ENCODE results near the gene ACTG2.
"Not testable (repeated sequence)": the region's sequence is repeated elsewhere in the genome, so short reads cannot be mapped to it uniquely, and the experiment has no call there.

ACTG2 gene

GRCh38 chr2:73892631-73893329, at the start of gene ACTG2:
Gene ACTG2, plus strand, starts transcription at chr2:73893008. Its CDS starts 8,304 bp downstream, at chr2:73901312.
- DNase-seq: peak; percentile 35

- no peak for DNase-seq
Measured at GRCh38 chr2:73844087-73844486, 48.7 kb upstream of the ACTG2 start.

- no peak for DNase-seq
Measured at GRCh38 chr2:73850009-73850408, 42.8 kb upstream of the ACTG2 start.

GRCh38 chr2:73851274-73851673, 41.5 kb upstream of the ACTG2 start:
- no peak for DNase-seq

GRCh38 chr2:73852020-73852419, 40.8 kb upstream of the ACTG2 start:
- DNase-seq: peak; percentile 88

GRCh38 chr2:73855526-73855925, 37.3 kb upstream of the ACTG2 start:
- DNase-seq: no peak

GRCh38 chr2:73856214-73856613, 36.6 kb upstream of the ACTG2 start:
- peak; percentile 82 for DNase-seq

- DNase-seq: peak; percentile 87
Measured at GRCh38 chr2:73859721-73860586, 32.9 kb upstream of the ACTG2 start.

GRCh38 chr2:73862987-73863386, 29.8 kb upstream of the ACTG2 start:
- DNase-seq: no peak

- no peak for DNase-seq
Measured at GRCh38 chr2:73868204-73868978, 24.4 kb upstream of the ACTG2 start.

GRCh38 chr2:73870084-73870483, 22.7 kb upstream of the ACTG2 start:
- DNase-seq: peak; percentile 81

- no peak for DNase-seq
Measured at GRCh38 chr2:73877071-73877802, 15.6 kb upstream of the ACTG2 start.

GRCh38 chr2:73877984-73878383, 14.8 kb upstream of the ACTG2 start:
- DNase-seq: not testable (repeated sequence)

GRCh38 chr2:73885406-73885805, 7.4 kb upstream of the ACTG2 start:
- DNase-seq: no peak

- no peak for DNase-seq
Measured at GRCh38 chr2:73886357-73886756, 6.5 kb upstream of the ACTG2 start.

- DNase-seq: not testable (repeated sequence)
Measured at GRCh38 chr2:73887596-73888353, 5.0 kb upstream of the ACTG2 start.

GRCh38 chr2:73888388-73888787, 4.4 kb upstream of the ACTG2 start:
- no peak for DNase-seq

- DNase-seq: no peak
Measured at GRCh38 chr2:73889206-73889605, 3.6 kb upstream of the ACTG2 start.

- DNase-seq: no peak
Measured at GRCh38 chr2:73890301-73891092, 2.3 kb upstream of the ACTG2 start.

GRCh38 chr2:73891276-73891901, 1.4 kb upstream of the ACTG2 start:
- no peak for DNase-seq
